ENCODE results near the gene SUDS3. TPM values are rescaled to one million over a fixed set of nuclear protein-coding genes. Genes with fewer than 3 reads are reported as not detected.
"Not testable (repeated sequence)": the region's sequence is repeated elsewhere in the genome, so short reads cannot be mapped to it uniquely, and the experiment has no call there.

SUDS3 gene
- polyA plus RNA-seq, 1 donor, result 29.3 TPM

DNA sequence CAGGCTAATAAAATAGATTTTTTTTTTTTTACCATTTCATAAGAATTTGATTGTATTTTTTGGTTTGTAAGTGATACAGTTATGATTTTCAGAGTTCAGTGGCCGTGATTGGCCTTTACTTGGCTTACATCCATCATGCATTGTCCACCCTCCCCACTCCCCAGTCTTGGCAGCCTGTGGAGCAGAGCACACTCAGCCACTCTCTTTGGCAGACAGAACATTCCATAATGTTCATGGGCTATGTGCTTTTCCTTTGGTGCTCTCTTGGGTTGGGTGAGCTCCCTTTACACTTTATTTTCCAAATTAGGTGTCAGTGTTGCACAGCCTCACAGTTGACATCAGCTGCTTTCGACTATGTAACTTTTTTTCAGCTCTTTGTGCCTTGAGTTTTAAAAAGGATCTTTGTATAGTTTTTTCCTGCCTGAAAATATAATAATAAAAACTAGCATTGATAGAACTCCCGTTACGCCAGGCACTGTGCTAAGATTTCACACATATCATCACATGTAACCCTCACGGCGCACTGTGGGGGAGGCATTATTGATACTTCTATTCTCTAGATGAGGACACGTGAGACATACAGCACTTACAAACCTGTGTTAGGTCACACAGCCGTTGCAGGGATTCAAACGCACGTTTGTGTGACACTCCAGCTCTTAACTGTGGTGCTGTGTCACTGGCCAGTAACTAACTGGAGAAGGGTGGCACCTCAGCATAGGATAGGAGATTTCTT is 21.5 kb downstream of the SUDS3 start:
- no peak for DNase-seq (ENCODE audit: low read depth)

- DNase-seq (ENCODE audit: low read depth), result no peak
Observed at GRCh38 chr12:118398524-118398923, 22.2 kb downstream of the SUDS3 start.

DNA sequence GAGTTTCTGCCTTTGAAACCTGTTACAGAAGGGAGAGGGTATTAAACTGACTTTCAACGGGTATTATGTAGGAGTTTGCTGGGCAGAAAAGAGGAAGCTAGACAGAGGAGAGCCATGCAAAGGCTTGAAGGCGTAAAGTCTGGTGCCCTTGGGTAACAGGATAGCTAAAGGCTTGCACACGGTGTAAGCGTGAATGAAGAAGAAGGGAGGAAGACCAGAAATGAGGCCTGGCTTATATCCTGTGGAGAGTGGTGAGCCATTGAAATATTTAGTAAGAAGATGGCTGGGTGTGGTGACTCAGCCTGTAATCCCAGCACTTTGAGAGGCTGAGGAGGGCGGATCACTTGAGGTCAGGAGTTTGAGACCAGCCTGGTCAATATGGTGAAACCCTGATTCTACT is 22.6 kb downstream of the SUDS3 start:
- DNase-seq (ENCODE audit: low read depth), result no peak

DNA sequence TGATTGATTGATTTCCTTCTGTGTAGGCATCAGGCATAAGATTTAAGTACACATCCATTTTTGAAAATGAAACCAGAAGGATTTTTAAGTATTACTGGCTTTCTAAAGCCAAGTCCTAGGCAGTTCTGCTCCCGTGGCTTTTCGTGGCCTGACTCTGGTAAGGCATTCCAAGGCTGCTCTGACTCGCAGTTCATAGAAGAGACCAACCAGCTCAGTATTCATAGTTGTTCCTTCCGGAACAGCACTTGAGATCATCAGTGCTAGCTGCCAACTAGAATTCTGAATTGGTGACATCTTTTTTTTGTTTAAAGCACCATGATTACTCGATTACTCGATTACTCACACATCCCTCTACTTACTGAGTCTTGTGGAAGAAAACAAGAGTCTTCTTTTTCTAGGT is 25.9 kb downstream of the SUDS3 start:
- no peak for DNase-seq (ENCODE audit: low read depth)

DNA sequence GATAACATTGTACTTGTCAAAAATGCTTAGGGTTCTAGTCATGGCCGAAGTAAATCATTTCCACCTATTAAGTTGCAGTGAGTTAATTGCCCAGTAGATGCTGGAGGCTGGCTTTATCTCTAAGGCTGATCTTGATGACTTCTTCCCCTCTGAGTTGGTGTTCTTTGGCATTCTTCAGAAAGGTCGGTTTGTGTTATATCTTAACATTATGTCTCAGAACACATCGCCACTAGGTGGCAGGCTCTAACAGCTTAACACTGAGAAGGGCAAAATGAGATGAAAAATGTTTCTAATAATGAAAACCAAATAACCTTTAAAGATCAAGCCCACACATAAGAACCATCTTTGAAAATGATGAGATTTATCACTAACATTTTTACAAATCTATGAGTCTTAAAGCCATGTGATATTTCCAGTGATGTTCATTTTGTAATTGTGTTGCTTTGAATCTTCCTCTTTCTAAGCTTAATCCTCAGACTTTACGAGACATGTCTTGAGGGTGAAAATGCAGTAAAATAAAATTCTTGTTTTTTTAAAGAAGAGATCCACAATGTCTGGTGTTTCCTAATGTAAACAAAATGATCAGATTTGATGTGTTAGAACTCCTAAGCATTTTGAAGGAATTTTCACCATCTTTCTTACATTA is 28.6 kb downstream of the SUDS3 start:
- peak; percentile 17 for DNase-seq (ENCODE audit: low read depth)

GRCh38 chr12:118408241-118408640 is 31.9 kb downstream of the SUDS3 start:
- not testable (repeated sequence) for DNase-seq (ENCODE audit: low read depth)

- no peak for DNase-seq (ENCODE audit: low read depth)
Observed at GRCh38 chr12:118409834-118410233, 33.5 kb downstream of the SUDS3 start.

DNA sequence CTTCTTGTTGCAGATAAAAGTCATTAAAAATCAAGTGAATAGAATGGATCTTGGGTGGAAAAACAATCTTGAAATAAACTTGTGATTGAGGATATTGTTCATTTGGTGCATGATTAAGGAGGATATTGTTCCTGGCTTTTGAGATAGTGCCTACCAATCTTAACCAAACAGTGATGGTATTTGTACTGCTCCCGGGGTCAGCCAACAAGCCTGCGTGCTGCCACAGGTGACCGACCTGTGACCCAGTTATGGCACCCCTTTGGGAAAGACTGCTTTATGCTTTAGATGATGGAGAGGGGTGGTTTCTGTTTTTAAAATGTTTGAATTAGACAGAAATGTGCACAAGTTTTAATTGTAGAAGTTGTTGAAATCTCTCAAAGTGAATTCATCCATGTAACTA is 41.6 kb downstream of the SUDS3 start:
- no peak for DNase-seq (ENCODE audit: low read depth)

GRCh38 chr12:118418385-118419057 is 42.2 kb downstream of the SUDS3 start:
- DNase-seq (ENCODE audit: low read depth), result no peak

DNA sequence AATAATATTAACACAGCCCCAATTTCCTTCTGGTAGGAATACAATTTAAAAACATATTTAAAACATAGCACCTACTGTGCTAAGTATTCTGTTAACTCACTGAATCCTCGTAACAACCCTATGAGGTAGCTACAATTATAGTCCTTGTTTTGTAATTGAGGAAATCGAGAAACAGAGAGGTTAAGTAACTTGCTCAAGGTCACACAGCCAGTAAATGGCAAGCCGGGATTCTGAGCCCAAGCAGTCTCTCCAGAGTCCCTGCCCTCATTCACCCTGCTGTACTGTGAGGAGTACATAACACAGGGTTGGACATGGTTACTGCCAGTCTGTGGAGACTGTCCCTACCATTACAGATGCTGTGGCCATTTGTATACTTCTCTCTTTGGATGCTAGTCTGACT is 44.3 kb downstream of the SUDS3 start:
- no peak for DNase-seq (ENCODE audit: low read depth)

- DNase-seq (ENCODE audit: low read depth), result no peak
Observed at GRCh38 chr12:118424884-118425283, 48.5 kb downstream of the SUDS3 start.

DNA sequence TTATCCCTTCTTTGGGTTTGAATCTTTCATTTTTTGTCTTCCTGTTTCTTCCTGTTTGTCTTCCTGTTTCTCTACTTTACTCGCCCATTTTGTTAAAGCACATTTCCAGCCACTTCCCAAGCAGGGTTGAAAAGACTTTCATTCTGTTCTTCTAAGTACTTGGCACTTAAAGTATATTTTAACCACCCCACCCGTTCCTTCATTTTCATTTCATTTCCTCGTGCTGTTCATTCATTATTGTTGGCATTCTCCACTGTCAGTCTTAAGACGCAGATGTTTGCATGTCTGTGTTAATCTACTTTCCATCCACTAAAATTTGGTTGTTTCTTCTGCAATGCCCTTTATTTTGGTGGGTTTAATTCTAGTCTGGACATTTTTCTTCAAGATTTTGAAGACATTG is 49.0 kb downstream of the SUDS3 start:
- DNase-seq (ENCODE audit: low read depth), result no peak

GRCh38 chr12:118427819-118428218 is 51.5 kb downstream of the SUDS3 start:
- DNase-seq (ENCODE audit: low read depth), result no peak

DNA sequence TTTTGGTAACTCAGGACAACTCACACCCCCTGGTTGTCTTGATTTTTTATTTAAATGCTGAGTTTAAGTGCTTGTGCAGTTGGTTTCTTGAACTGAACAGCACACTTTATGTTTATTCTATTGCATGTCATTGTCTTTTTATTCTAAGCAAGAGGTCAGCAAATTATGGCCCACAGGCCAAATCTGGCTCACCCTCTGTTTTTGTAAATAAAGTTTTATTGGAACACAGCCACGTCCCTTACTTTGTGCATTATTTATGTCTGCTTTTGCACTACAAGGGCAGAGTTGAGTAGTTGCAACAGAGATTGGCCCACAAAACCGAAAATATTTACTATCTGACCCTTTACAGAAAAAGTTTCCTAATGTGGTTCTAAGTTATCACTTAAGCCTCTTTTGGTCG is 52.3 kb downstream of the SUDS3 start:
- no peak for DNase-seq (ENCODE audit: low read depth)

DNA sequence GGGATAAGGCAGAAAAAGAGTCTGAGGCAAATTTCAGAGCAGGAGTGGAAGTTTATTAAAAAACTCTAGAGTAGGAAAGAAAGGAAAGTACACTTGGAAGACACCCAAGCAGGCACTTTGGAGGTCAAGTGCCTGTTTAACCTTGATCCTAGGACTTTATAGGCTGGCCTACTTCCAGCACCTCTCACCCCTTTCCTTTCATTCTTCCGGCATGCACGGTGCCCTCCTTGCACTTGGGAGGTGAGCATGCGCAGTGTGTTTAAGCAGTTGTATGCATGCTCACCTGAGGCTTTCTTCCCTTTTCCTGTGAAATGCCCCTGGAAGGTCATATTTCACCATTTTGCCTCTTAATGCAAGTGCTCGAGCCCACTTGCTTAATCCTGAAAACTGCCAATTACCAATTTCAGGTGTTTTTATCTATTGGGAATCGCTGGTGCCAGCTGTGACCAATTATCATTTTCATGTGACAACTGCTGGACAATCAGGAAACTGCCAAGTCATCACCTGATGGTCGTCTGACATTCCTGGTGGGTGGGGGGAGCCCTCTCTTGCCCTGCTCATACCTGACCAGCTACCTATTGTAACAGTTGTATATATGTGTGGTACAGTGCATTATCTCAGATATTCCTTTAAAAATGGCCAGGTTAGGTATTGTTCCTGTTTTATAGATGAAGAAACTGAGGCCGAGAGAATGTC is 53.5 kb downstream of the SUDS3 start:
- no peak for DNase-seq (ENCODE audit: low read depth)

DNA sequence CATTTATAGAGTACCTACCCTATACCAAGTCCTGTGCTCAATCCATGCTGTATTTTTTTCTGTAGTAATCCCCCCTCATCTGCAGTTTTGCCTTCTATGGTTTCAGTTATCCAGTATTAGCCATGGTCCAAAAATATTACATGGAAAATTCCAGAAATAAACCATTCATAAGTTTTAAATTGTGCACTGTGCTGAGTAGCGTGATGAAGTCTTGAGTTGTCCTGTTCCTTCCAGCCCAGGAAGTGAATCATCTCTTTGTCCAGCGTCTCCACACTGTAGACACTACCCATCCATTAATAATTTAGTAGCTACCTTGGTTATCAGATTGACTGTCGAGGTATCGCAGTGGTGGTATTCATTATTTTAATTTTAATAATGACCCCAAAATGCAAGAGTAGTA is 54.2 kb downstream of the SUDS3 start:
- no peak for DNase-seq (ENCODE audit: low read depth)

DNA sequence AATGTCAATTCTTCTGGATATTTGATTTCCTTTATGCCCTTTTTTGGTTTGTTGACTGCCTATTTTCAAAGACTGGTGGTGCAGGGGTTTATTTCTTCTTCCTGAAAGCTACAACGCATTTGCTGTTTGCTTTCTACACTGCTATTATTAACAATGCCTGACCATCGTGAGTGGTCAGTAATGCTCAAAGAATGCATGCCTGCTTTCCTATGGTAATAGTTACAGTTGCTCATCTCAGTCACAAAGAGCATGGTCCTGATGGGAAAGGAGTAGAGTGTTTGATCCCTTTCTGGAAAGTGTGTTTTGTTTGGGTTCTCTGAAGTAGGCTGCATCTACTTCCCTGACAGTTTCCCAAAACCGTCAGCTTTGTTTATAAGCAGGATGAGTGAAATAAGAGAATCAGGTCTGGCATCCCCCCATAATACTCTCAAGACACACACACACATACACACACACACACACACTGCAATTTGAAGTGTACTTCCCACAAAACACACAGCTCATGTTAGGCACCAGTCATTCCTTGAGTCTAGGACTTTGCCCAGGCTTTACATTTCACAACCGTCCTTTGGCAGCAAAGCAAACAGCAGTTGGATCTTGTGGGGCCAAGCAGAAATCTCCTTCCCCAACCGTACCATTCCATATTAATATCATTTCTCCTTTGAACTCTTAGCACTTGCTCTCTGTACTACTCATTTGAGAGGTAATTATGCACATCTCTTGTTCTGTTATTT is 56.6 kb downstream of the SUDS3 start:
- DNase-seq (ENCODE audit: low read depth), result no peak

DNA sequence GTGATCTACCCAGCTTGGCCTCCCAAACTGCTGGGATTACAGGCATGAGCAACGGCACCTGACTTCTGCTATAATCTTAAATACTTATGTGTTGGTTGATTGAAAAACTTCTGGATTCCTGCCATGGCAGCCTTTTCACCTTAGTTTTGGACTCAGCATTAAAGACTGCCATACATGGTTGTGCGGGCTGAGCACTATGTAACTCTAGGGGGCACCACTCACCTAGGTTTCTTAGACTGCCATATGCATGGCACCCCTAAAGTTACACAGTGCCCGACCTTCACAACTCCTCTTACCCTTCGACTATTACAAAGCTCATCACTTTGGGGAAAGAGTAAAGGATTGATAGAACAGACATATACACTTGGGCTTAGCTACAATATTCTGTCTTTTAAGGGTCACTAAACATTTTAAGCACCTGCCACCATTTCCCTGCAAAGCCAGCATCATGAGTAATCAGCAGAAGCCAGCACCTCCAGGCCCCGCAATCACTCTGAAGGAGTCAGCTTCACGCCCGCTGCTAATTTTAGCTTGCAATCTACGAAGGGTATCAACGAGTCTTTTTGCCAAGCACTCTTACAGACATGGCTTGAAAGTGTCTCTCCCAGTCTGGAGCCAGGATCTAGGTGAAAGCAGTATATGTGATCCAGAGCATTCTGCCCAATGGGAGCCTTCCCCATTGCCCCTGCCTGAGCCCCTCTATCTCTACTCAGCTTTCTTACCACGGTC is 59.8 kb downstream of the SUDS3 start:
- DNase-seq (ENCODE audit: low read depth), result no peak

- DNase-seq (ENCODE audit: low read depth), result no peak
Observed at GRCh38 chr12:118436986-118437385, 60.6 kb downstream of the SUDS3 start.

GRCh38 chr12:118439068-118439467 is 62.7 kb downstream of the SUDS3 start:
- no peak for DNase-seq (ENCODE audit: low read depth)

DNA sequence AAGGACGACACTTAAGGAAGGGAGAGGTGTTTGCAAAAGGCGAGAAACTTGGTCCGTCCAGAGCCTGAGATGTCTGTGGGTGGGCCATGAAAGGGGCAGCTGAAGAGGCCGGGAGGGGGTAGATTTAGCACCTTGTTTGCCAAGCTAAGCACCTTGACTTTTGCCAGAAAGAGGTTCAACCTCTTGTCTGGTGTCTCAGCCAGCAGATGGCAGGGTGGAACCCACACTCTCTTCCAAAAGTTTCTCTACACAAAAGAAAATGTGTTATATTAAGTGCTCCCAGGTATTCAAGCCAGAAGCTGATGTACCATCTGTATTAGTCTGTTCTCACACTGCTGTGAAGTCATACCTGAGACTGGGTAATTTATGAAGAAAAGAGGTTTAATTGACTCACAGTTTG is 69.9 kb downstream of the SUDS3 start:
- DNase-seq (ENCODE audit: low read depth), result no peak
